NCI-H187 treated with DMSO at 0.1 percent for 48 hours (cell line): Measurements from ENCODE around the gene CCDC183.
"Not testable (repeated sequence)": the region's sequence is repeated elsewhere in the genome, so short reads cannot be mapped to it uniquely, and the experiment has no call there.

Experiments
- DNase-seq: peaks from one replicate; lab custom pipeline; 2025; lab: John Stamatoyannopoulos, UW

The CCDC183 gene

DNA sequence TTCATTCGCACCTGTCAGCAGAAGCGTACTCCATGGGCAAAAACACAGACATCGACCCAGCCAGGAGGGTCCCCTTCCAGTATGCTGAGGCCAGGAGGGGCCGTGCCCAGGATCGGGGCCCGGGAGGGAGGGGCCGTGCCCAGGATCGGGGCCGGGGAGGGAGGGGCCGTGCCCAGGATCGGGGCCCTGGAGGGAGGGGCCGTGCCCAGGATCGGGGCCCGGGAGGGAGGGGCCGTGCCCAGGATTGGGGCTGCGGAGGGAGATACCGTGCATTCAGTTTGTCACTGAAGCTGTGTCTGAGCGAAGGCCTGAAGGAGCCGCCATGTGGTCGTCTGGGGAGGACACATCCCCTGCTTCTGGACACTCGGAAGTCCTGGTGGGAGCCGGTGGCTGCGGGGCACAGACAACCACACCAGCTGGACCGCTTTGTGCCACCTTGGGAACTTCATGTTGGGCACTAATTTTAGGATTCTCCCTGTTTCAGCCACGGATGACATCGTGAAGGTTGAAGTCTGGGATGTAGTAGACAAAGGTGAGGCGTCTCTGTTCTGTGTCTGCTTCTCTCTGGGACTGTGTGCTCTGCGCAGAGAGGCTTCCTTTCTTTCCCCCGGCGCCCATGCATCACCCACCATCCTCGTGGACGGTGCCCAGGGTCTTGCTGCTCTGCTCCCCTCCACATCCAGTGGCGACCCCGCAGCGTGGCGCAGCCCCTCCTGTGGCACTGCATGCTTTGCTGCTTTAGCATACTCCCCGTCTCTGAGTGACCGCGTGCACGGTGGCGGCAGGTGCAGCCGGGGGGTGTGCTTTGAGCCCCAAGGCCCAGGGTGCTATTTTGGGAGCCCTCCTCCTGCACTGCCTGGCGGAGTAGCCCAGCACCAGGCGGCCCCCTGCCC is 29.4 kb downstream of the CCDC183 start:
- DNase-seq: no peak

DNA sequence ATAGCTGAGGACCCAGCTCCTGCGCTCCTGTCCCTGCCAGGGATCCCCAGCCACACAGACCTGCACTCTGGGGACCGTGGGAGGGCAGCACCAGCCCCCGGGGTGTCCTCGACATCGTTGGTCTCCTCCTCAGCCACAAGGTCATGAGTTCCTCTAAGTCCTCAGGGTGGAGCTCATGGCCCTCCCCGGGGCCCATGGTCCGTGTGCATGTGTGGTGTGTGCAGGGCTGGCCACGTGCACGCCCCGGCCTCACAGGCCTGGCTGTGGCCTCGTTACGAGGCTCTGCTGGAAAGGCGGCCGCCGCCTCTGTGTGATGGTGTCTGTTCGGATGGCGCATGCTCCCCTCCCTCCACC is 30.0 kb downstream of the CCDC183 start:
- DNase-seq: no peak

DNA sequence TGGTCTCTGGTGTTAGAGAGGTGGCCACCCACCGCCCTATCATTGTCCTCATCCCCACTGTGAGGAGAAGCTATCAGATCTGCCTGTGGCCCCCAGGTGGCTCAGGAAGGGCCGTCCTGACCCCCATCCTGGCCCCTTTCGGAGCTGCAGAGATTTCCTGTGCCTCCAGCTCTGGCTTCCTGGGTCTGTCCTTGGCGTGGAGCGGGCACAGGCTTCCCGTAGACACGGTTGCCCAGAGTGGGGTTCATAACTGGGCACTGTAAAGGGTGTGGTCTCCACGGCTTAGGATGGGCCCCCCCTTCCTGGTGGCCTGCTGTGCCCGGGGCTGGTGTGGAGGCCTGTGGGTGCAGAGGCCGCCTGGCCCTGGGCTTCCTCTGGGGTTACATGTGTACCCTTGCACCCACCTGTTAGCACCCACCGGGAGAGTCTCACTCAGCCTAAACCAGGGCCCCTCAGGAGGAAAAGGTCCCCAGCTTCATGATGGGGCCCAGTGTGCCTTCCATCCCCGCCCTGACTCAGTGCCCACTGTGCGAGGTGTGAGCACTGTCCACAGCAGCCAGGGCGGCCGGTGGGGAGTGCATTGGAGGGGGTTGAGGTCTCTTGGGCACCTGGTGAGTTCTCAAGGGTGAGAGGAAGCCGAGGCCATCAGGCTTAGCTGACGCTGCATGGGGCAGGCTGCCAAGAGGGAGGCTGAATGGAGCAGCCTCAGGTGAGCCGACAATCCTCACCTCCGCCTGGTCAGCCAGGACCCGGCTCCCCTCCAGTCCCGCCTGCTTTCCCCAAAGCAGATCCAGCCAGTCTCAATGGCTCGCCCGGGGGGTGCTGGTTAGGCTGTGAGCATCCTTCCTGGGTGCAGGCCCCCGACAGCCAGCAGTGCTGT is 30.8 kb downstream of the CCDC183 start:
- no peak for DNase-seq

DNA sequence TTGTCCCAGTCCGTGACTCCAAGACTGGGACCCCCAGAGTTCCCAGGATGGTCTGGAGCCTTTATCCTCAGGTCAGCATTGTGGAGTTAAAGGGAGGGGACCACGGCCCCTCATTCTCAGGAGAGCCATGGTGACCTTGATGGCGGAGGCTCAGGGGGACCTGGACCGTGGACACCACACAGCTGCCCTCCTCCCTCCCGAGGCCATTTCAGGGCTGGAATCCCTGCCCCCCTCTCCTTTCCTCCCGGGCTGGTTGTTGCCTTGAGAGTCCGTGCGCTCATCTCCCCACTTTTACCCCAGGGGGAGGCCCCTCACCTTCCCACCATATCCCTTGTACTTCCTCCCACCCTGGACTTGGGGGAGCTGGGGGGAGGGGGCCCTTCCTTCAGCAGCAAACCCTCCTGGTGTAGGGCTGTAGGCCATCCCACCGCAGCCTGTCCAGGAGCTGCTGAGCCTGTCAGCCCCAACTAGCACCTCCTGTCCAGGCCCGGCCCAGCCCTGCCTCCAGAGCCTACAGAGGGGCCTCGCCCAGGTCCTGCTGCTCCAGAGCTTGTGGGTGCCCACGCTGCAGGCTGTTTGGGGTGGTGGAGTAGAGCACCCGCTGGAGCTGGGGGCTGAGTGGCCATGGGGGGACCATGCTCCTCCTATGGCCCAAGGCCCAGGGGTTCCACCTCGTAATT is 31.8 kb downstream of the CCDC183 start:
- DNase-seq: no peak

DNA sequence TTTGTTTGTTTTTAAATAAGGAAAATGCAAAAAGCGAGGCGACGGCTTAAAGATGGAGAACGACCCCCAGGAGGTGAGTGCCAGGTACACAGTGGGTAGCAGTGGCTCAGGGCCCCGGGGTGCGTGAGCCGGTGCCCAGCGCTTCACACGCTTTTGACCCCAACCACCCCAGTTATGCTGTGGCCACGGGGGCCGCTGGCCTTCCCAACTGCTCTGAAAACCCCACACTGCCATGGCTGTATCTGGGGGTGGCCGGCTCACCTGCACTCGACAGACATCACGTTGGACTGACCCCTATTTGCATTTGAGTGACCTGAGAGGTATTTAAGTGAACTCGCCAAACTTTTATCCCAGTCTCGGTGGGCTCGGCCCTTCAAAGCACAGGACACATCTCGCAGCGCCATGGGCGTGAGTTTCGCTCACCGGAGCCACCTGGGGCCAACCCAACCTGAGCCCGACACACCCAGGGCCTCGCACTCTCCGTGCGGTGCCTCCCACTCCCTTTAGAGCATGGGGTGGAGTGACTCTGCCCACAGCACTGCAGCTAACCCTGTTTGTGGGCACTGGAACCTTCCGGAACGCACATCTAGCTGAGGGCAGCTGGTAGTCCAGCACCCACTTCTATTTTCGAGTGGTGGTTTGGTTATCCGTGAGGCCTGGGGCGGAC is 32.5 kb downstream of the CCDC183 start:
- DNase-seq: no peak

DNA sequence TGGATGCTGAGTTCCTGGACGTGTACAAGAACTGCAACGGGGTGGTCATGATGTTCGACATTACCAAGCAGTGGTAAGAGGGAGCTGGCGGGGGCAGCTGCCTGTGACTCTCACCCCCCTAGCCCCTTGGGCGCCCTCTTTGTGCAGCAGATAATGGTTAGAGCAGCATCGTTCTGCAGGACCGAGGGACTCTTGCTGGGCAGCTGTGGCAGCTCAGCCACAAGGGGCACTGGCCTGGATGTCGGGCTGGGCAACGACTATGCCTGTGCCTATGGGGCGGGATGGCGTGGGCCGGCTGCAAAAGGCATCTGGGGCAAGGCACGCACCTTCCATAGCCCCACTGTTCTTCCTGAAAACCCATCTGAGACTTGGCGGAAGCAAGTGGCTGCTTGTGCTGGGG is 33.3 kb downstream of the CCDC183 start:
- DNase-seq: no peak

DNA sequence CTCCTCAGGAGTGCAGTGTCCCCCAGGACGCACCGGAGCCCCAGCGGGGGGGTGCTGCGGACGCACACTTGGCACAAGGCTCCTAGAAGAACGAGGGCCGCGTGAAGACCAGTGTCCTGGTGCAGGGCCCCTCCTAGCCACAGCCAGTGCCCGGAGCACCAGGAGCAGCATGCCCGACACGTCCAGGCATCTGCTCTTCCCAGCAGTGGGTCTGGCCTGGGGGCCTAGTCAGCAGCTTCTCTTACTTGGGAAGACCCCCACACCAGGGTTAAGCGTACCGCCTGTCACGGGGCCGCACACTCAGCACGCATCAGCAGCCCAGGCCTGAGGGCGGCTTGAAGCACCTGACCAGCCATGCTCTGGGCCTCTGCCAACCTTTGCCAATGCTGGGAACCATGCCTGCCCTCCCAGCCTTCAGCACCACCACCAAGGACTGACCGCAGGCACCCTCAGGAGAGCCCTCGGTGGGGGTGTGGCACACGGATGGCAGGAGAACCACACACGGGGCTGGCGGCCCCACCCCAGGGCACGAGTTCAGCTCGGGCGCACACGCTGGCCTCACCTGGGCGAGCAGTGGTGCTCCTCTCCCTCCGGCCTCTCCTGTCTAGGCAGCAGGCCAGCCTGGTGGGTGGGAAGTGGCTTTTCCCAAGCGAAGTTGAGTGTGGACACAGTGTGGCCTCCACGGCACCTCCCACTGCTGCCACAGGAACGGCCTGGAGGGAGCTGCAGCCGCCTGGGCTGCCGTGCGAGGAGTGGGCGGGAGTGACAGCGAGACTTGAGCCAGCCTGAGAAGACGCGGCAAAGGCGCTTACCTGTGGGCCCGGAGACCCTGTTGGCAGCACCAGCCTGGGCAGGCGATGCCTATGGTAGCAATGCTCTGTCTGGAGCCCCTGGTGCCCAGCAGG is 34.1 kb downstream of the CCDC183 start:
- DNase-seq: no peak

DNA sequence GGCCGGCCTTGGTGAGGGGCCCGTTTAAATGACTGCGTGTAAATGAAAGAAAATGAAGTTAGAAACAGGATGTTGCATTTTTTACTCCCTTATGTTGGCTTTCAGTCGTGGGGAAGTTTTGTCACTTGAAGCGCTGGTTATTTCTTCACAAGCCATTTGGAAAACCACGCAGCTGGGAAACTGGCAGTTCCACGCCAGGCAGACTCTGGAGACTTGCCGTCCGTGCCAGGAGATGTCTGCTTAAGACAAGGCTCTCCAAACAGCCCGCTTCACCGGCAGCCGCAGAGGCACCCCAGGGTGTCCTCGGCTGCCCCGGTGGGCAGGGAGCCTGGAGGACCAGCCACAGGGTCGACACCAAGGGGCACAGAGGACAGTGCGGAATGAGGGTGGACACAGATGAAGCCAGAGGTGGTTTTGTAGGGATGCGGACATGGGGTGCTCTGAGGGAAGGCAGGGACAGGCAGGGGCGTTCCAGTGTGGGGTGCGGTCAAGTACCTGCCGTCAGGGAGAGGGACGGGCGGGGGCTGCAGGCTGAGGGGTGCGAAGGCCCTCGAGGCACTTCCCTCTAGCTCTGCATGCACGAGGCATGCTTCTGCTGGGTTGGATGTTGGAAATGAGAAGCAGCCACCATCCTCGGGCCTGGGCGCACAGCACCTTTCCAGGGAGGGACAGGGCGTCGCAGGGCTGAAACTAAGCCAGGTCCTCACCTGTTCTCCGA is 35.0 kb downstream of the CCDC183 start:
- no peak for DNase-seq

DNA sequence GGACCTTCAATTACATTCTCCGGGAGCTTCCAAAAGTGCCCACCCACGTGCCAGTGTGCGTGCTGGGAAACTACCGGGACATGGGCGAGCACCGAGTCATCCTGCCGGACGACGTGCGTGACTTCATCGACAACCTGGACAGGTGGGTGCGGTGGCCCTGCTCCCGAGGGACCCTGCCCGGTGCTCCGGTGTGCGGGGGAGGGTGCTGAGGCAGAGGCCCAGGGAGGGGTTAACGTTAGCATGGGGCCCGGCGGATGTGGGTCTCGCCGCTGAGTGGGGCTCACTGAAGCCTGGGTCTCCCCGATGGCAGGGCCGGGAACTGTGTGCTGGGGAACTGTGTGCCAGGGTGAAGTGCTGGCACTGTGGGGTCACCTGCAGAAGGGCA is 35.6 kb downstream of the CCDC183 start:
- DNase-seq: no peak

DNA sequence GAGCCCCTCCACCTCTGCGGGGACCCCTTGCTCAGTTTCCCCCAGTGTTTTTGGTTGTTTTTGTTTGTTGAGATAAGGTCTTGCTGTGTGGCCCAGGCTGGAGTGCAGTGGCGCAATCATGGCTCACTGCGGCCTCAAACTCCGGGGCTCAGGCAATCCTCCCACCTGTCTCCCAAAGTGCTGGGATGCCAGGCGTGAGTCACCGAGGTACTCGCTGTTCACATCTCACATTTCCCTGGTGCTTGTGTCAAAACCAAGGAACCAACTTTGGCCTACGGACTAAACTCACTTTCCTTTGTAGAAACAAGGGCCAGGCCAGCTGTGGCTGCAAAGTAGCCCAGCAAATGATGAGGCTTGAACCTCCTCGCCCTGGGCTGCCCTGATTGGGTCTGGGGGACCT is 36.4 kb downstream of the CCDC183 start:
- no peak for DNase-seq

DNA sequence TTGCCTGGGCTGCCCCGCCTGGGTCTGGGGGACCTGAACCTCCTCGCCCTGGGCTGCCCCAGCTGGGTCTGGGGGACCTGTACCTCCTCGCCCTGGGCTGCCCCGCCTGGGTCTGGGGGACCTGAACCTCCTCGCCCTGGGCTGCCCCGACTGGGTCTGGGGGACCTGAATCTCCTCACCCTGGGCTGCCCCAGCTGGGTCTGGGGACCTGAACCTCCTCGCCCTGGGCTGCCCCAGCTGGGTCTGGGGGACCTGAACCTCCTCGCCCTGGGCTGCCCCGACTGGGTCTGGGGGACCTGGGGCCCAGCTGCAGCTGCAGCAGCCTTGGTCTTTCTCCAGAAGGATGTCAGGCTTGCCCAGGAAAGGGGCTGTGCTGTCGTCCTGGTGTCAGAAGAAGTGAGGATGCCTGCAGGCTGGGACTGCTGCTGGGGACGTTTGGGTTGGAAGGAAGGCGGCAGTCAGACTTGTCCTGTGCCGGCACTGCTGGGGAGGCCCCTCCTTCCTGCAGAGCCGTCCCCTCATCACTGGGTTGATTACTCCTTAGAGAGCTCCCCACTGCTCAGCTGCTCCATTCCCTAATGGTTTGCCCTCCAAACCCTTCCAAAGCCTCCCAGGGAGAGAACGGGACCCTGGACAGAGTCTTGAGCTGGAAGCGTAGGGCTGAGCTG is 37.4 kb downstream of the CCDC183 start:
- not testable (repeated sequence) for DNase-seq

DNA sequence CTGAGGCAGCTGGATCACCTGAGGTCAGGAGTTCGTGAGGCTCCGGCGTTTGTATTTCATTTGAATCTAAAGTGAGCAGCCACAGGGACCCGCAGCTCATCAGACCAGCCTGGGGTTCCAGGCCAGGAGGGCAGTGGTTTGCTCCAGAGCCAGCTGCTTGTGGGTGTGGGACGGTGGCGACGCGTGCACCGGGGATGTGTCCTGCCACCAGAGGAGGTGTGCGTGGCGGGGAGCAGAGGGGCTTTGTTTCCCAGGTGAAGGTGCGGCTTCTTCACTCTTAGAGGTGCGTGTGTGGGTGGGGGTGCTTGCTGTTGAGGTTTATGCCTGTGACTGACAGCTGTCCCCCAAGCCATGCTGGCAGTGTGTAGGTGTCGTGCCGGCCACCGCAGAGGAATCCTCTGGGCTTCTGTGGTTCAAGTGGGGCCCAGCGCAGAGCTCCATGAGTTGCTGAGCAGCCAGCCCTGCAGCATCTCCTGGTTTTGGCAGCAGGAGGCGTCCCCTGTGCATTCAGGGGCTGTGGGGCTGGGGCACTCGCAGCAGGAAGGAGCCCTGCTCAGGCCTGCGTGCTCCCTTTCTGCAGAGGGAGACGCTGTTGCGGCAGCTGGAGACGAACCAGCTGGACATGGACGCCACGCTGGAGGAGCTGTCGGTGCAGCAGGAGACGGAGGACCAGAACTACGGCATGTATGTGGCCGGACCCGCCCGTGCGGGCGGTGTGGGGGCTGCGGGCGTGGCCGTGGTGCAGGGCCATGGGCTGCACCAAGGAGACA is 39.2 kb downstream of the CCDC183 start:
- DNase-seq: no peak

DNA sequence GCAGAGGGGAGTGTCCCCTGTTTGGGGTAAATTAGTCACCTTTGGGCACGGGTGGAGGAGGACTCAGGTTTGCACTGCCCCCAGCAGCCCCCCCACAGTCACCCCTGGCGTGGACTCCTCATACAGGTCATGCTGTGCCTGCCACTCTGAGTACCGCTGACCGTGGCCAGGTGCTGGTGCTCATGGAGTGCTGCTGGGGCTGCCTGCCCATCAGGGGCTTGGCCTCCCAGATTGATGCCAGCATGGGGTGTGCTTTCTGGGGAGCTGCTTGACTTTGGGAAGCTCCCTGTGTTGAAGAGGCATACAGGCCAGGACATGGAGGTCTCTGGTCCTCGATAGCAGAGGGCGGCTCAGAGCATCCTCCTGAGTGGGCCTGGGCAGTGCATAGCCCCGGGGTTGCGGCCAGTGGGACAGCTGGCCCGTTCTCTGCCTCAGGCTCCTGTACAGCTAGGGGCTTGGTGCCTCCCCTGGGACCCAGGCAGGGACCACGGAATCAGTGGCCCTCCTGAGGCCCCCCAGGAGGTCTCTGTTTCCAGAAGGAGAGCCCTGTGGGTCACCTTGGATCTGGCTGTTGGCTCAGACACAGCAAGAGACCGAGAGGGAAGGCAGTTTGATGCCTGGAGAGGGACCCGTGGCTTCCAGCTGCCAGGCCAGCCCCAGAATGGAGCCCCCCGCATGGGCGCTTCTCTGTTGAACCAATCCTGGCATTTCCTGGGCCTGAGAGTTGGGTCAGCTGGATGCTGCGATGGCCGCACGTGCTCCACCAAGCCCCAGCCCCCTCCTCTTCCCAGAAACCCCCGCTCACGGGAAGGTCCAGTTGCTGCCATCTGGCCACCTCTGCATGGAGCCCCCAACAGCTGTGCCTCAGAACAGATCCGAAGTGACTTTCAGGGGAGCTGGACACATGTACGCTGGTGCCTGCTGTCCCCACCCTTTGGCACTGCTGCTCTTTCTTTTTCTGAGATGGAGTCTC is 40.1 kb downstream of the CCDC183 start:
- no peak for DNase-seq

DNA sequence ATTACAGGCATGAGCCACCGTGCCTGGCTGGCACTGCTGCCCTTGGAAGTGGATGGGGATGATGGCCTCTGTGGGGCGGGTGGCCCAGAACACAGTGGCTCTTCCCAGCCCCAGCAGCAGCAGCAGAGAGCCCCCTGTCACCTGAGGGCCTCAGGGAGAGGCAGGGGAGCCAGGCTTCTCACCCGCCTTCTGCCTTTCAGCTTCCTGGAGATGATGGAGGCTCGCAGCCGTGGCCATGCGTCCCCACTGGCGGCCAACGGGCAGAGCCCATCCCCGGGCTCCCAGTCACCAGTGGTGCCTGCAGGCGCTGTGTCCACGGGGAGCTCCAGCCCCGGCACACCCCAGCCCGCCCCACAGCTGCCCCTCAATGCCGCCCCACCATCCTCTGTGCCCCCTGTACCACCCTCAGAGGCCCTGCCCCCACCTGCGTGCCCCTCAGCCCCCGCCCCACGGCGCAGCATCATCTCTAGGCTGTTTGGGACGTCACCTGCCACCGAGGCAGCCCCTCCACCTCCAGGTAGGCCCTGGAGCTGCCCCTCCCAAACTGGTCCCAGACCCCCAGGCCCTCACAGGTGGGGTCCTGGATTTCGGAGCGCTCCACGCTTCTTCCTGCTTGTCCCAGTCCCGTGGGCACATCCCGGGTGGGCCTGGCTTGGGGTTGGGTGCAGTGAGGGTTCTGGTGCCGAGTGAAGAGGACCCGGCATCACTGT is 41.2 kb downstream of the CCDC183 start:
- no peak for DNase-seq

DNA sequence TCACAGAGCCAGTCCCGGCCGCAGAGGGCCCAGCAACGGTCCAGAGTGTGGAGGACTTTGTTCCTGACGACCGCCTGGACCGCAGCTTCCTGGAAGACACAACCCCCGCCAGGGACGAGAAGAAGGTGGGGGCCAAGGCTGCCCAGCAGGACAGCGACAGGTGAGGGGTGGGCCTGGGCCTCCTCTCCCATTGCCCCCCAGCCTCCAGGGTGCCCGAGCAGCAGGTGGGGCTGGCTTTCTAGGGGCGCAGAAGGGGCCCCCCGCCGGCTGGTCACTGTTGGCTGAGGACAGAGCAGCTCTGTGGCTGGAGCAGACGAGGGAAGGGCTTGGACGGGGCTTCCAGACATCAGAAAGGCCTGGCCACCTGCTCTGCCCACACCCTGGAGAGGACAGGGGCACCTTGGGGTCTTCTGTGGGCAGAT is 41.7 kb downstream of the CCDC183 start:
- not testable (repeated sequence) for DNase-seq

DNA sequence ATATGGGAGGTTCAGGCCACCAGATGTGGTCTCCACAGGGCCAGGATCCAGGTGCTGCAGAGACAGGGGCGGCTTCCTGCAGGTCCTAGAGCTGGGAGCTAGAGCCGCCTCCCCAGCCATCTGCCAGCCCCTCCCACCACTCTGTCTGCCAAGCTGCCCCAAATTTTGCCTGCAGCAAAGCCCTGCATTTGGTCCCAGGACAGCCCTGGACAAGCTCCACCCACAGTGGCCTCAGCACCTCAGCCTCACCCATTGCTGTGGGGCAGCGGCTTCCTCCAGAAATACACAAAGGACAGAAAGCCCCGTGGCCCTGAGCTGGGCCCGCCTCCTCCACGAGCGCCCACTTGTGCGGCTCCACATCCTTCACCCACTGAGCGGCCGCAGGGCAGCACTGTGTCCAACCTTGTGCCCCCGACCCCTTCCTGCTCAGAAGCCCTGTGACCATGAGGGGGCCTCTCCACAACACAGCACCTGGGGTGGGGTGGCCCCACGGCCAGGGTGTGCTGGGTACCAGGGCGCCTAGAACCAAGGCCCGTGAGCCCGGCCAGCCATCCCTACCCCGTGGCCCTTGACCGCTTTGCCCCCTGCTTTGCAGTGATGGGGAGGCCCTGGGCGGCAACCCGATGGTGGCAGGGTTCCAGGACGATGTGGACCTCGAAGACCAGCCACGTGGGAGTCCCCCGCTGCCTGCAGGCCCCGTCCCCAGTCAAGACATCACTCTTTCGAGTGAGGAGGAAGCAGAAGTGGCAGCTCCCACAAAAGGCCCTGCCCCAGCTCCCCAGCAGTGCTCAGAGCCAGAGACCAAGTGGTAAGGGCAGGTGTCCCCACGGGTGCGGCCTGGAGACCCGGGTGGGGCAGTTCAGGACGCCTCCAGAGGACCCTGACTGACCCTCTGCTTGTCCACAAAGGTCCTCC is 42.4 kb downstream of the CCDC183 start:
- no peak for DNase-seq
